WTC11 (cell line): ENCODE measurements around the gene NCBP3. TPM values are rescaled to one million over a fixed set of nuclear protein-coding genes. Genes with fewer than 3 reads are reported as not detected.
"Not testable (repeated sequence)": the region's sequence is repeated elsewhere in the genome, so short reads cannot be mapped to it uniquely, and the experiment has no call there.

Source experiments
- ATAC-seq: fragments of 200-7000 bp; cut with Tn5 transposase; 2 replicates; pipeline ENCODE4 v1.10.0; 2021; ENCODE audit warnings: mild to moderate bottlenecking, moderate library complexity
- CTCF ChIA-PET: fragments of 300-600 bp; sonication (Branson Sonifier 250); formaldehyde crosslinking; loops from one replicate; lab custom pipeline; 2021; ENCODE audit warnings: antibody characterized with exemption; lab: Charles Lee
- POLR2A ChIA-PET: fragments of 350-600 bp; sonication (Branson Sonifier 250); formaldehyde crosslinking; loops from one replicate; lab custom pipeline; 2021; ENCODE audit warnings: antibody characterized with exemption; lab: Charles Lee
- DNase-seq: peaks from one replicate; pipeline ENCODE4 v3.0.0; 2021; ENCODE audit warnings: low spot score
- H3K27ac Mint-ChIP-seq: 2 replicates; pipeline ENCODE4 v1.8.0; 2021; ENCODE audit warnings: mixed read lengths
- H3K27me3 Mint-ChIP-seq: 2 replicates; pipeline ENCODE4 v1.8.0; 2021; ENCODE audit warnings: low read depth, mild to moderate bottlenecking, moderate library complexity, mixed read lengths
- H3K36me3 Mint-ChIP-seq: 2 replicates; pipeline ENCODE4 v1.8.0; 2021; ENCODE audit warnings: mixed read lengths
- H3K4me1 Mint-ChIP-seq: 2 replicates; pipeline ENCODE4 v1.8.0; 2022; ENCODE audit warnings: mixed read lengths
- H3K4me3 Mint-ChIP-seq: 2 replicates; pipeline ENCODE4 v1.8.0; 2021; ENCODE audit warnings: mild to moderate bottlenecking, moderate library complexity, mixed read lengths
- H3K9me3 Mint-ChIP-seq: 2 replicates; pipeline ENCODE4 v1.8.0; 2021; ENCODE audit warnings: mixed read lengths
- CREB1 ChIP-seq: sonication (generic); formaldehyde crosslinking; IDR thresholded peaks from 2 replicates; pipeline ENCODE4 v1.8.0; 2023; ENCODE audit warnings: mild to moderate bottlenecking, missing genetic modification reagents
- EMX1 ChIP-seq: fragments of 250-450 bp; sonication (Bioruptor Pico); IDR thresholded peaks from 2 replicates; pipeline ENCODE4 v1.8.0; 2021; ENCODE audit warnings: mild to moderate bottlenecking
- FOXJ3 ChIP-seq: sonication (generic); formaldehyde crosslinking; IDR thresholded peaks from 2 replicates; pipeline ENCODE4 v1.9.0; 2021; ENCODE audit warnings: missing genetic modification reagents, mild to moderate bottlenecking, borderline replicate concordance
- IRF2 ChIP-seq: sonication (generic); formaldehyde crosslinking; IDR thresholded peaks from 2 replicates; pipeline ENCODE4 v1.8.0; 2022; ENCODE audit warnings: low read depth, missing genetic modification reagents, borderline replicate concordance
- JAZF1 ChIP-seq: fragments of 250-450 bp; sonication (Bioruptor Pico); IDR thresholded peaks from 2 replicates; pipeline ENCODE4 v1.9.0; 2021; ENCODE audit warnings: moderate library complexity, mild to moderate bottlenecking, inconsistent platforms
- MAX ChIP-seq: sonication (generic); formaldehyde crosslinking; IDR thresholded peaks from 2 replicates; pipeline ENCODE4 v1.8.0; 2022; ENCODE audit warnings: mild to moderate bottlenecking, missing genetic modification reagents
- NFATC4 ChIP-seq: fragments of 250-450 bp; sonication (Bioruptor Pico); IDR thresholded peaks from 2 replicates; pipeline ENCODE4 v1.9.0; 2021; ENCODE audit warnings: mild to moderate bottlenecking
- RORB ChIP-seq: fragments of 250-450 bp; sonication (Bioruptor Pico); IDR thresholded peaks from 2 replicates; pipeline ENCODE4 v1.9.0; 2021; ENCODE audit warnings: mild to moderate bottlenecking
- SOX15 ChIP-seq: fragments of 250-450 bp; sonication (Bioruptor Pico); IDR thresholded peaks from 2 replicates; pipeline ENCODE4 v1.9.0; 2021; ENCODE audit warnings: mild to moderate bottlenecking
- TEAD1 ChIP-seq: sonication (generic); formaldehyde crosslinking; IDR thresholded peaks from 2 replicates; pipeline ENCODE4 v1.8.0; 2022; ENCODE audit warnings: mild to moderate bottlenecking, missing genetic modification reagents
- TEAD4 ChIP-seq: sonication (generic); formaldehyde crosslinking; IDR thresholded peaks from 2 replicates; pipeline ENCODE4 v1.8.0; 2022; ENCODE audit warnings: mild to moderate bottlenecking, missing genetic modification reagents
- ZBTB21 ChIP-seq: sonication (generic); formaldehyde crosslinking; IDR thresholded peaks from 2 replicates; pipeline ENCODE4 v1.8.1; 2023; ENCODE audit warnings: mild to moderate bottlenecking, missing genetic modification reagents, borderline replicate concordance
- ZNF317 ChIP-seq: sonication (generic); formaldehyde crosslinking; IDR thresholded peaks from 2 replicates; pipeline ENCODE4 v1.8.1; 2023; ENCODE audit warnings: low read depth, mild to moderate bottlenecking, moderate library complexity, missing genetic modification reagents, borderline replicate concordance
- ZNF396 ChIP-seq: fragments of 250-450 bp; sonication (Bioruptor Pico); IDR thresholded peaks from 2 replicates; pipeline ENCODE4 v1.8.0; 2021; ENCODE audit warnings: mild to moderate bottlenecking, moderate library complexity, borderline replicate concordance
- ZNF425 ChIP-seq: fragments of 250-450 bp; sonication (Bioruptor Pico); conservative IDR thresholded peaks from 2 replicates; pipeline ENCODE4 v1.9.0; 2021; ENCODE audit warnings: mild to moderate bottlenecking
- ZSCAN18 ChIP-seq: fragments of 250-450 bp; sonication (Bioruptor Pico); IDR thresholded peaks from 2 replicates; pipeline ENCODE4 v2.1.2; 2022; ENCODE audit warnings: mild to moderate bottlenecking, moderate library complexity
- total RNA-seq: library from RNA; stranded (reverse); gene quantifications from 3 replicates; pipeline ENCODE4 v1.2.3, GENCODE V29; 2021
- TF ChIP-seq, protein P1 (sequence below): sonication (generic); formaldehyde crosslinking; IDR thresholded peaks from 2 replicates; pipeline ENCODE4 v1.8.1; 2022; ENCODE audit warnings: mild to moderate bottlenecking, missing genetic modification reagents, moderate library complexity, borderline replicate concordance
- TF ChIP-seq, protein P2 (sequence below): sonication (generic); formaldehyde crosslinking; IDR thresholded peaks from 2 replicates; pipeline ENCODE4 v1.8.0; 2022; ENCODE audit warnings: mild to moderate bottlenecking, missing genetic modification reagents
- TF ChIP-seq, protein P3 (sequence below): fragments of 250-450 bp; sonication (Bioruptor Pico); IDR thresholded peaks from 2 replicates; pipeline ENCODE4 v1.9.0; 2021; ENCODE audit warnings: mild to moderate bottlenecking

NCBP3 gene
- total RNA-seq, 1 experiment from 2014 or later = 48.7 TPM

- no peak for TF ChIP-seq RORB (CRISPR knock-in tag)
- TF ChIP-seq, protein P1, sequence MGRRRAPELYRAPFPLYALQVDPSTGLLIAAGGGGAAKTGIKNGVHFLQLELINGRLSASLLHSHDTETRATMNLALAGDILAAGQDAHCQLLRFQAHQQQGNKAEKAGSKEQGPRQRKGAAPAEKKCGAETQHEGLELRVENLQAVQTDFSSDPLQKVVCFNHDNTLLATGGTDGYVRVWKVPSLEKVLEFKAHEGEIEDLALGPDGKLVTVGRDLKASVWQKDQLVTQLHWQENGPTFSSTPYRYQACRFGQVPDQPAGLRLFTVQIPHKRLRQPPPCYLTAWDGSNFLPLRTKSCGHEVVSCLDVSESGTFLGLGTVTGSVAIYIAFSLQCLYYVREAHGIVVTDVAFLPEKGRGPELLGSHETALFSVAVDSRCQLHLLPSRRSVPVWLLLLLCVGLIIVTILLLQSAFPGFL (CRISPR knock-in tag) = no peak
- no peak for TF ChIP-seq ZNF425 (CRISPR knock-in tag)
- no peak for TF ChIP-seq ZNF317 (CRISPR knock-in tag)
- no peak for TF ChIP-seq IRF2 (CRISPR knock-in tag)
- no peak for TF ChIP-seq ZSCAN18
- TF ChIP-seq ZNF396 (CRISPR knock-in tag) = no peak
- no peak for TF ChIP-seq NFATC4 (CRISPR knock-in tag)
- TF ChIP-seq, protein P2, sequence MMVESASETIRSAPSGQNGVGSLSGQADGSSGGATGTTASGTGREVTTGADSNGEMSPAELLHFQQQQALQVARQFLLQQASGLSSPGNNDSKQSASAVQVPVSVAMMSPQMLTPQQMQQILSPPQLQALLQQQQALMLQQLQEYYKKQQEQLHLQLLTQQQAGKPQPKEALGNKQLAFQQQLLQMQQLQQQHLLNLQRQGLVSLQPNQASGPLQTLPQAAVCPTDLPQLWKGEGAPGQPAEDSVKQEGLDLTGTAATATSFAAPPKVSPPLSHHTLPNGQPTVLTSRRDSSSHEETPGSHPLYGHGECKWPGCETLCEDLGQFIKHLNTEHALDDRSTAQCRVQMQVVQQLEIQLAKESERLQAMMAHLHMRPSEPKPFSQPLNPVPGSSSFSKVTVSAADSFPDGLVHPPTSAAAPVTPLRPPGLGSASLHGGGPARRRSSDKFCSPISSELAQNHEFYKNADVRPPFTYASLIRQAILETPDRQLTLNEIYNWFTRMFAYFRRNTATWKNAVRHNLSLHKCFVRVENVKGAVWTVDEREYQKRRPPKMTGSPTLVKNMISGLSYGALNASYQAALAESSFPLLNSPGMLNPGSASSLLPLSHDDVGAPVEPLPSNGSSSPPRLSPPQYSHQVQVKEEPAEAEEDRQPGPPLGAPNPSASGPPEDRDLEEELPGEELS = no peak
- TF ChIP-seq FOXJ3 (CRISPR knock-in tag) = no peak
- TF ChIP-seq SOX15 (CRISPR knock-in tag) = no peak
- TF ChIP-seq, protein P3, sequence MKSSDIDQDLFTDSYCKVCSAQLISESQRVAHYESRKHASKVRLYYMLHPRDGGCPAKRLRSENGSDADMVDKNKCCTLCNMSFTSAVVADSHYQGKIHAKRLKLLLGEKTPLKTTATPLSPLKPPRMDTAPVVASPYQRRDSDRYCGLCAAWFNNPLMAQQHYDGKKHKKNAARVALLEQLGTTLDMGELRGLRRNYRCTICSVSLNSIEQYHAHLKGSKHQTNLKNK (CRISPR knock-in tag) = no peak
- no peak for TF ChIP-seq TEAD4 (CRISPR knock-in tag)
- no peak for TF ChIP-seq CREB1 (CRISPR knock-in tag)
- TF ChIP-seq JAZF1 (CRISPR knock-in tag) = no peak
- no peak for TF ChIP-seq EMX1 (CRISPR knock-in tag)
- TF ChIP-seq ZBTB21 = no peak
- TF ChIP-seq TEAD1 (CRISPR knock-in tag) = no peak
- TF ChIP-seq MAX (CRISPR knock-in tag) = no peak
- H3K36me3 Mint-ChIP-seq = peaks cover 20% of the 10 kb centered on the region
- H3K4me1 Mint-ChIP-seq = peaks cover 18% of the 10 kb centered on the region
- H3K27me3 Mint-ChIP-seq = no peaks in the 10 kb centered on the region
- peak overlapping the region; percentile 93 for H3K27ac Mint-ChIP-seq
- ATAC-seq (no peak), DNase-seq (no peak)
- H3K4me3 Mint-ChIP-seq = peak overlapping the region; percentile 93
- ChIA-PET POLR2A (interaction anchor here (1.5 to 1.8 kb wide), 4 partner anchors 12 to 68 kb away, joined by 3 to 7 read pairs (median 5); partner anchors contain the start of gene CAMKK1), CTCF (interaction anchor here (0.6 to 5.5 kb wide), 23 partner anchors 12 to 797 kb away, joined by 3 to 73 read pairs (median 6); partner anchors contain the start of genes ATP2A3, CAMKK1, CTNS and CYB5D2)
- no peaks in the 10 kb centered on the region for H3K9me3 Mint-ChIP-seq
Observed at GRCh38 chr17:3845291-3845620, 790 bp downstream of the NCBP3 start.

DNA sequence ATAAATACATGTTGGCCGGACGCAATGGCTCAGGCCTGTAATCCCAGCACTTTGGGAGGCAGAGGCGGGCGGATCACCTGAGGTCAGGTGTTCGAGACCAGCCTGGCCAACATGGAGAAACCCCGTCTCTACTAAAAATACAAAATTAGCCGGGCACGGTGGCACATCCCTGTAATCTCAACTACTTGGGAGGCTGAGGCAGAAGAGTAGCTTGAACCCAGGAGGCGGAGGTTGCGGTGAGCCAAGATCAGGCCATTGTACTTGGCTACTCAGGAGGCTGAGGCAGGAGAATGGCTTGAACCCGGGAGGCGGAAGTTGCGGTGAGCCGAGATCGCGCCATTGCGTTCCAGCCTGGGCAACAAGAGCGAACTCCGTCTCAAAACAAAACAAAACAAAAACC lies 1.5 kb downstream of the NCBP3 start:
- Mint-ChIP-seq H3K4me3 (peak overlapping the region; percentile 93), H3K36me3 (peaks cover 27% of the 10 kb centered on the region), H3K4me1 (peaks cover 18% of the 10 kb centered on the region)
- H3K27ac Mint-ChIP-seq, H3K9me3 Mint-ChIP-seq, DNase-seq, ATAC-seq, POLR2A ChIA-PET, H3K27me3 Mint-ChIP-seq: not testable (repeated sequence)
- CTCF ChIA-PET = interaction anchor here (0.6 to 5.5 kb wide), 26 partner anchors 13 to 1012 kb away, joined by 3 to 73 read pairs (median 6); partner anchors contain the start of genes CAMKK1, CYB5D2 and HASPIN
